ENCODE measurements around the gene ILF3.

ILF3 gene

GRCh38 chr19:10735741-10736140 is 81.6 kb downstream of the ILF3 start:
- no peak overlapping the region for H3K4me3 ChIP-seq (ENCODE audit: low read depth, low read length)

GRCh38 chr19:10736189-10736588 is 82.0 kb downstream of the ILF3 start:
- TF ChIP-seq, protein P1, sequence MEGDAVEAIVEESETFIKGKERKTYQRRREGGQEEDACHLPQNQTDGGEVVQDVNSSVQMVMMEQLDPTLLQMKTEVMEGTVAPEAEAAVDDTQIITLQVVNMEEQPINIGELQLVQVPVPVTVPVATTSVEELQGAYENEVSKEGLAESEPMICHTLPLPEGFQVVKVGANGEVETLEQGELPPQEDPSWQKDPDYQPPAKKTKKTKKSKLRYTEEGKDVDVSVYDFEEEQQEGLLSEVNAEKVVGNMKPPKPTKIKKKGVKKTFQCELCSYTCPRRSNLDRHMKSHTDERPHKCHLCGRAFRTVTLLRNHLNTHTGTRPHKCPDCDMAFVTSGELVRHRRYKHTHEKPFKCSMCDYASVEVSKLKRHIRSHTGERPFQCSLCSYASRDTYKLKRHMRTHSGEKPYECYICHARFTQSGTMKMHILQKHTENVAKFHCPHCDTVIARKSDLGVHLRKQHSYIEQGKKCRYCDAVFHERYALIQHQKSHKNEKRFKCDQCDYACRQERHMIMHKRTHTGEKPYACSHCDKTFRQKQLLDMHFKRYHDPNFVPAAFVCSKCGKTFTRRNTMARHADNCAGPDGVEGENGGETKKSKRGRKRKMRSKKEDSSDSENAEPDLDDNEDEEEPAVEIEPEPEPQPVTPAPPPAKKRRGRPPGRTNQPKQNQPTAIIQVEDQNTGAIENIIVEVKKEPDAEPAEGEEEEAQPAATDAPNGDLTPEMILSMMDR (IDR thresholded peaks at IDR 0.05; ENCODE audit: low read depth, low read length), result no peak
- no peak overlapping the region for H3K4me3 ChIP-seq (ENCODE audit: low read depth, low read length)

More at GRCh38 chr19:10735741-10736140, 81.6 kb downstream of the ILF3 start:
- TF ChIP-seq, protein P1 (IDR thresholded peaks at IDR 0.05; ENCODE audit: low read depth, low read length), result no peak

DNA sequence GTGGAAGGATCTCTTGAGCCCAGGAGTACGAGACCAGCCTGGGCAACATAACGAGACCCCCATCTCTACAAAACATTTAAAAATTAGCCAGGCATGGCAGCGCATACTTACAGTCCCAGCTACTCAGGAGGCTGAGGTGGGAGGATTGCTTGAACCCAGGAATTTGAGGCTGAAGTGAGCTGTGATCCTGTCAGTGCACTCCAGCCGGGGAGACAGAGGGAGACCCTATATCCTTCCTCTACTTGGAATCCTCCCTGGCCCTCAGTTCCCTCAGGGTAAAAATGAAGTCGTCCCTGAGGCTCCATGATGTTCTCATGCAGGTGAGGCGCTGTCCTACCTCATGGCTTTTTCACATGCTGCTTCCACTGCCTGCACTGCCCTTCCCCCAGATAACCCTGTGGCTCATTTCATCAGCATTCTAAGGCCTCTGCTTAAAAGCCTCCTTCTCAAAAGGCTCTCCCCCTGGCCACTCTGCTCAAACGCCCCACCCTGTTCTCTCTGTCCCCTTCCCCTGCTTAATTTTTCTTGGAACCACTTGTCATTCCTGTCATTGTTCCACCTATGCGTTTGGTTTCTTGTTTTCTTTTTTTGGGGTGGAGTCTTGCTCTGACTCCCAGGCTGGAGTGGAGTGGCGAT is 82.9 kb downstream of the ILF3 start:
- H3K4me3 ChIP-seq (ENCODE audit: low read depth, low read length), result no peak overlapping the region
- TF ChIP-seq, protein P1 (IDR thresholded peaks at IDR 0.05; ENCODE audit: low read depth, low read length), result no peak

DNA sequence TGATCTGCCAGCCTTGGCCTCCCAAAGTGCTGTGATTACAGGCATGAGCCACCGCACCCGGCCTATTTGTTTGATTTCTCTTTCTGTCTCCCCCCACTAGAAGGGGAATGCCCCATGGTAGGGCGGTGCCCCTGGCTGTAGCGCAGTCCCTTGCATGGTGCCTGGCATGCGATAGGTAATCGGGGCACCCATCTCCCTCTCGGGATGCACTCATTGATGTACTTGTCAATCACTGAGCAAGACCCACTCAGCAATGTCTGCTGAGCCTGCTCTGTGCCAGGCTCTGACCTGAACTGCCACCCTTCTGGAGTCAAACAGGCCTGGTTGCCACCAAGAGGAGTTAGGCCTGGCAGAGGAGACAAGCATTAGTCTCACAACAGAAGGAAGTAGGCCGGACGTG is 83.6 kb downstream of the ILF3 start:
- H3K4me3 ChIP-seq (ENCODE audit: low read depth, low read length), result no peak overlapping the region
- TF ChIP-seq, protein P1 (IDR thresholded peaks at IDR 0.05; ENCODE audit: low read depth, low read length), result no peak

- no peak overlapping the region for H3K4me3 ChIP-seq (ENCODE audit: low read depth, low read length)
- TF ChIP-seq, protein P1 (IDR thresholded peaks at IDR 0.05; ENCODE audit: low read depth, low read length), result no peak
These were observed 86.7 kb downstream of the ILF3 start for GRCh38 chr19:10740798-10741197.

All from WI38 (cell line).